Coronary artery (tissue), 2 donors: ENCODE data around the gene CTTNBP2.

Source experiments
- DNase-seq: peaks from one replicate; pipeline ENCODE4 v3.0.0-alpha.2; 2017; ENCODE audit warnings: low spot score
- H3K27ac ChIP-seq, 2 donors: fragments of 200-600 bp; sonication (generic); one replicate each; pipeline ENCODE4 v1.5.1; 2016 to 2019
- H3K4me3 ChIP-seq: fragments of 200-600 bp; sonication (generic); 2 replicates; pipeline ENCODE4 v1.5.1; 2016; ENCODE audit warnings: mild to moderate bottlenecking, moderate library complexity
- TF ChIP-seq, protein P1 (sequence below): fragments of 200-600 bp; sonication (generic); IDR thresholded peaks from one replicate; pipeline ENCODE4 v1.5.1; 2019; ENCODE audit warnings: antibody characterized with exemption

Gene CTTNBP2

GRCh38 chr7:117790731-117791130, 82.5 kb downstream of the CTTNBP2 start:
- Histone ChIP-seq H3K4me3 (no peak overlapping the region), H3K27ac (no peak overlapping the region)
- no peak for DNase-seq
- TF ChIP-seq, protein P1, sequence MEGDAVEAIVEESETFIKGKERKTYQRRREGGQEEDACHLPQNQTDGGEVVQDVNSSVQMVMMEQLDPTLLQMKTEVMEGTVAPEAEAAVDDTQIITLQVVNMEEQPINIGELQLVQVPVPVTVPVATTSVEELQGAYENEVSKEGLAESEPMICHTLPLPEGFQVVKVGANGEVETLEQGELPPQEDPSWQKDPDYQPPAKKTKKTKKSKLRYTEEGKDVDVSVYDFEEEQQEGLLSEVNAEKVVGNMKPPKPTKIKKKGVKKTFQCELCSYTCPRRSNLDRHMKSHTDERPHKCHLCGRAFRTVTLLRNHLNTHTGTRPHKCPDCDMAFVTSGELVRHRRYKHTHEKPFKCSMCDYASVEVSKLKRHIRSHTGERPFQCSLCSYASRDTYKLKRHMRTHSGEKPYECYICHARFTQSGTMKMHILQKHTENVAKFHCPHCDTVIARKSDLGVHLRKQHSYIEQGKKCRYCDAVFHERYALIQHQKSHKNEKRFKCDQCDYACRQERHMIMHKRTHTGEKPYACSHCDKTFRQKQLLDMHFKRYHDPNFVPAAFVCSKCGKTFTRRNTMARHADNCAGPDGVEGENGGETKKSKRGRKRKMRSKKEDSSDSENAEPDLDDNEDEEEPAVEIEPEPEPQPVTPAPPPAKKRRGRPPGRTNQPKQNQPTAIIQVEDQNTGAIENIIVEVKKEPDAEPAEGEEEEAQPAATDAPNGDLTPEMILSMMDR: no peak

DNA sequence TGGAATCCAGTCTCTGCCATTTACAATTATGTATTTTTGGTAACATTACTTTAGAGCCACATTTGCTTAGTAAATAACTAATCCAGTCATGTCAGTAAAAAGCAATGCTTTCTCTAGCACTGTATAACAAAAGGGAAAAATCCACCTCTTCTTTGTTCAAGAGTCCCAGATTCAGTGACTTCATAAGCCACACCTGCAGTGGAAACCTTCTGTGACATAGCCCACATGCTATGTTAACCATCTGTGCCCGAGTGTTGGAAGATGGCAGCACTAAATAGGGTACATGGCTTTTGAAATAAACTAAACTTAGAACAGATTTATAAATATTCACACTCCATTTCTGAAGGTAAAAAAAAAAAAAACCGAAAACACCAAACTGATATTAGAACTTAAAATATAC, 83.0 kb downstream of the CTTNBP2 start:
- TF ChIP-seq, protein P1: no peak
- Histone ChIP-seq H3K27ac (no peak overlapping the region), H3K4me3 (no peak overlapping the region)
- DNase-seq: no peak

DNA sequence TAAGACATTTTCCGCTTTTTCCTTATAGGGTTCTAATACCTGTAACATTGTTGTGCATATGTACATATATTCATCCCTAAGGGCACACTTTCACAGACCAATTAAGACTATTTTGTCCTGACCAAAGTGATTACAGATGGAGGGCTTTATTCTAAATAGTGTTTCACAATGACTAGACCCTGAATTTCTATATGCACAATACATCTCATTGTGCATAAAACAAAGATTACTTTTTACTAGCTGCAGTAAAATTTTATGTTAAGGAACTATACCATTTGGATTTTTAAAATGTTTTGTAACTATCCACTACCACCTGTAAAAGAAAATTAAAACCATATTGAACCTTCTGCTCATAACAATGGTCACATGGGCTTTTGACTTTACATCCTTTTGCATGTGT, 87.8 kb downstream of the CTTNBP2 start:
- no peak for DNase-seq
- Histone ChIP-seq H3K4me3 (no peak overlapping the region), H3K27ac (no peak overlapping the region)
- TF ChIP-seq, protein P1: no peak

DNA sequence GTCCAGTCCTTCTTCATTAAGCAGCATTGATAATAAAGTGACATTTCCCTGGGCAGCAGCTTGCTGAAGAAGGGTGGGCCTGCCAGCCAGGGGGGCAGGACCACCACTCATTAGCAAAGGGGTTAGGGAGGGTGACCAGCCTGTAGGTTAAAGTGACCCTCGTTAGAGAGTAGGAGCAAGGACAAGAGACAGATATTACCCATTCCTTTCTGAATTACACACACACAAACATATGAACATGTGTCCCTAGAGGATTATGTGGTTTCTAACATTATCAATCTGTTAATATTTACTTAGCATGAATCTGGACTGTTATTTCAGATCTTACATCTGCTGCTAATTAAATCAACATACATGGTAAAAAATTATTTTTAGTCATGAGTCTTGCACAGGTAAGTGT, 88.9 kb downstream of the CTTNBP2 start:
- H3K4me3 ChIP-seq: no peak overlapping the region
- no peak overlapping the region for H3K27ac ChIP-seq
- TF ChIP-seq, protein P1: no peak
- no peak for DNase-seq

GRCh38 chr7:117782761-117783160, 90.5 kb downstream of the CTTNBP2 start:
- DNase-seq: no peak
- H3K4me3 ChIP-seq: no peak overlapping the region
- TF ChIP-seq, protein P1: no peak
- no peak overlapping the region for H3K27ac ChIP-seq

GRCh38 chr7:117781707-117782106, 91.5 kb downstream of the CTTNBP2 start:
- DNase-seq: no peak
- Histone ChIP-seq H3K4me3 (no peak overlapping the region), H3K27ac (peak overlapping the region; percentile 62 to 71)
- TF ChIP-seq, protein P1: no peak

DNA sequence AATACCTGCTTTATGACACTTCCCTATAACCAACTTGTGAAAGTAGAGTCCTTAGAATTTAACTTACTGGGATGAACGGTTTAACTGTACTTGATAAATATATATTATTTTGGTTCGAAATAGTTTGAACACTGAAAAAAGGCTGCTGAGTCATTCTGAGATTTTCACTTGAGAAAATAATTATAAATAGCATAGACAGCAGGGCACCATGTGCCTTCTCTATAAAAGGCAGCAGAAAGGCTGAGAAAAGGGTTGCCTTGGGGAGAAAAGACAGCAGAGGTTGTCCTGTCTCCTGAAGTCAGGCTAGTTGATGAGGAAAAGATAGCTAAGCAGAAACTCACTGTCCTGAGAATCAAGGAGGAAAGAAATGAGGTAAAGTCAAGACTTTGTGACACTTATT, 92.4 kb downstream of the CTTNBP2 start:
- Histone ChIP-seq H3K27ac (peak overlapping the region; percentile 62 to 71), H3K4me3 (no peak overlapping the region)
- TF ChIP-seq, protein P1: no peak
- DNase-seq: no peak
